HG03135 (cell line): ENCODE data around the gene THSD7A.
"Not testable (repeated sequence)": the region's sequence is repeated elsewhere in the genome, so short reads cannot be mapped to it uniquely, and the experiment has no call there.

Experiments
- ATAC-seq: cut with Tn5 transposase; IDR thresholded peaks from one replicate; pipeline ENCODE4 v1.9.1; 2021; ENCODE audit warnings: mild to moderate bottlenecking, moderate library complexity; ENCODE audit not compliant: unreplicated experiment

The THSD7A gene

GRCh38 chr7:11533229-11533820 lies 298.7 kb downstream of the THSD7A start:
- no peak for ATAC-seq

- no peak for ATAC-seq
Observed at GRCh38 chr7:11529382-11529781, 302.6 kb downstream of the THSD7A start.

GRCh38 chr7:11527707-11528106 lies 304.3 kb downstream of the THSD7A start:
- ATAC-seq, result no peak

- no peak for ATAC-seq
Observed at GRCh38 chr7:11524476-11525397, 307.3 kb downstream of the THSD7A start.

GRCh38 chr7:11521964-11522499 lies 310.0 kb downstream of the THSD7A start:
- ATAC-seq, result not testable (repeated sequence)

- no peak for ATAC-seq
Observed at GRCh38 chr7:11517853-11518252, 314.1 kb downstream of the THSD7A start.

GRCh38 chr7:11516328-11516727 lies 315.7 kb downstream of the THSD7A start:
- no peak for ATAC-seq

GRCh38 chr7:11513460-11513859 lies 318.5 kb downstream of the THSD7A start:
- no peak for ATAC-seq

- ATAC-seq, result no peak
Observed at GRCh38 chr7:11507929-11508328, 324.1 kb downstream of the THSD7A start.

GRCh38 chr7:11506417-11506816 lies 325.6 kb downstream of the THSD7A start:
- ATAC-seq, result no peak

- ATAC-seq, result no peak
Observed at GRCh38 chr7:11505471-11505985, 326.5 kb downstream of the THSD7A start.

GRCh38 chr7:11492307-11492706 lies 339.7 kb downstream of the THSD7A start:
- ATAC-seq, result no peak

- no peak for ATAC-seq
Observed at GRCh38 chr7:11491811-11492210, 340.2 kb downstream of the THSD7A start.

GRCh38 chr7:11489280-11489679 lies 342.7 kb downstream of the THSD7A start:
- ATAC-seq, result no peak

GRCh38 chr7:11486271-11486670 lies 345.7 kb downstream of the THSD7A start:
- no peak for ATAC-seq

- no peak for ATAC-seq
Observed at GRCh38 chr7:11485636-11486035, 346.4 kb downstream of the THSD7A start.

GRCh38 chr7:11480143-11480542 lies 351.9 kb downstream of the THSD7A start:
- no peak for ATAC-seq

GRCh38 chr7:11478882-11479281 lies 353.1 kb downstream of the THSD7A start:
- ATAC-seq, result no peak

GRCh38 chr7:11478426-11478825 lies 353.6 kb downstream of the THSD7A start:
- no peak for ATAC-seq

- ATAC-seq, result no peak
Observed at GRCh38 chr7:11474902-11475585, 357.0 kb downstream of the THSD7A start.

GRCh38 chr7:11473807-11474424 lies 358.1 kb downstream of the THSD7A start:
- ATAC-seq, result no peak
